ENCODE measurements around the gene CDK5RAP3.

Gene CDK5RAP3

GRCh38 chr17:47941246-47942095, 29.4 kb upstream of the CDK5RAP3 start, which contains the start of gene PNPO:
TSS of gene PNPO (plus strand) at chr17:47941571. CDS start at chr17:47941676, 105 bp downstream.
- Mint-ChIP-seq H3K4me1 (peaks cover 5% of the 10 kb centered on the region), H3K36me3 (ENCODE audit: low read depth) (no peaks in the 10 kb centered on the region), H3K9me3 (no peaks in the 10 kb centered on the region), H3K27ac (peak within 1 kb of the TSS in 2 of 3 experiments; percentile 19 to 40), H3K4me3 (peak within 1 kb of the TSS; percentile 56 to 78 (median 71)), H3K27me3 (ENCODE audit: low read depth) (no peaks in the 10 kb centered on the region)
- TF ChIP-seq, protein P1, sequence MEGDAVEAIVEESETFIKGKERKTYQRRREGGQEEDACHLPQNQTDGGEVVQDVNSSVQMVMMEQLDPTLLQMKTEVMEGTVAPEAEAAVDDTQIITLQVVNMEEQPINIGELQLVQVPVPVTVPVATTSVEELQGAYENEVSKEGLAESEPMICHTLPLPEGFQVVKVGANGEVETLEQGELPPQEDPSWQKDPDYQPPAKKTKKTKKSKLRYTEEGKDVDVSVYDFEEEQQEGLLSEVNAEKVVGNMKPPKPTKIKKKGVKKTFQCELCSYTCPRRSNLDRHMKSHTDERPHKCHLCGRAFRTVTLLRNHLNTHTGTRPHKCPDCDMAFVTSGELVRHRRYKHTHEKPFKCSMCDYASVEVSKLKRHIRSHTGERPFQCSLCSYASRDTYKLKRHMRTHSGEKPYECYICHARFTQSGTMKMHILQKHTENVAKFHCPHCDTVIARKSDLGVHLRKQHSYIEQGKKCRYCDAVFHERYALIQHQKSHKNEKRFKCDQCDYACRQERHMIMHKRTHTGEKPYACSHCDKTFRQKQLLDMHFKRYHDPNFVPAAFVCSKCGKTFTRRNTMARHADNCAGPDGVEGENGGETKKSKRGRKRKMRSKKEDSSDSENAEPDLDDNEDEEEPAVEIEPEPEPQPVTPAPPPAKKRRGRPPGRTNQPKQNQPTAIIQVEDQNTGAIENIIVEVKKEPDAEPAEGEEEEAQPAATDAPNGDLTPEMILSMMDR (IDR thresholded peaks at IDR 0.05; ENCODE audit: unreplicated experiment in 3 of 3), result no peak

- TF ChIP-seq, protein P1 (IDR thresholded peaks at IDR 0.05; ENCODE audit: unreplicated experiment in 3 of 3), result no peak
- Mint-ChIP-seq H3K27me3 (ENCODE audit: low read depth) (no peaks in the 10 kb centered on the region), H3K27ac (peak overlapping the region in 2 of 3 experiments; percentile 19 to 40), H3K36me3 (ENCODE audit: low read depth) (no peaks in the 10 kb centered on the region), H3K4me3 (peak overlapping the region; percentile 56 to 78 (median 71)), H3K9me3 (no peaks in the 10 kb centered on the region), H3K4me1 (peaks cover 5% of the 10 kb centered on the region)
Observed at GRCh38 chr17:47942096-47942510, 28.8 kb upstream of the CDK5RAP3 start.

DNA sequence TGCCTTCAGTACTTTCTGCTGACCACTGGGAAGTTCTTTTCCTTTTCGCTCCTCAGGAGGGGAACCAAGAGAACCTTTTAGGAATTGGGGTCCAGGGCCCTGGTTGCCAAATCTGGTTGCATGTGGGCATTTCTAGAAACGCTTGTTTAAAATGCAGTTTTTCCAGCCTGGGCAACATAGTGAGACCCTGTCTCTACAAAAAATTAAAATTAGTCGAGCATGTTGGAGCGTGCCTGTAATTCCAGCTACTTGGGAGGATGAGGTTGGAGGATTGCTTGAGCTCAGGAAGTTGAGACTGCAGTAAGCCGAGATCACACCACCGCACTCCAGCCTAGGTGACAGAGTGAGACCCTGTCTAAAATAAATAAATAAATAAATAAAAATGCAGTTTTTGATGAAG, 28.3 kb upstream of the CDK5RAP3 start:
- H3K4me3 Mint-ChIP-seq, result peak overlapping the region; percentile 56 to 78 (median 71)
- peaks cover 5% of the 10 kb centered on the region for H3K4me1 Mint-ChIP-seq
- TF ChIP-seq, protein P1 (IDR thresholded peaks at IDR 0.05; ENCODE audit: unreplicated experiment in 3 of 3), result no peak
- no peak overlapping the region for H3K27ac Mint-ChIP-seq
- no peaks in the 10 kb centered on the region for H3K9me3 Mint-ChIP-seq
- H3K36me3 Mint-ChIP-seq (ENCODE audit: low read depth), result no peaks in the 10 kb centered on the region
- no peaks in the 10 kb centered on the region for H3K27me3 Mint-ChIP-seq (ENCODE audit: low read depth)

DNA sequence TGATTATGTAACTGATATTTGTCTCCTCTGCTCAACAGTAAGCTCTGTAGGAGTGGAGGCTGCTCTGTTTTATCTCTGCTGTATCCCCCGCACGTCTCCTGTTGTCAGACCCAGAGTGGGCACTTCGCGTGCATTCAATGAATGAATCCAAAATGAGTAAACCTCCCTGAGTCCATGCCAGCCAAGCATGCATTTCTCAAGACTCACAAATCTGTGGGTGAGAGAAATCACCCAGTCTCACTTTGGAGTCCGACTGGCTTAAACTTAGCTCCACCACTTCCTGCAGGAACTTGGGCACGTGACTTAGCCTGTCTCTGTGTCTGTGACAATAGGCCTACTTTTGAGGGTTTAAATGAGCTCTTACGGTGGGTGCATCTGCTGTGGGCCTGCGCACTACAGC, 25.8 kb upstream of the CDK5RAP3 start:
- Mint-ChIP-seq H3K4me3 (peak overlapping the region in 1 of 3 experiments; percentile 4), H3K27ac (no peak overlapping the region), H3K36me3 (ENCODE audit: low read depth) (no peaks in the 10 kb centered on the region), H3K27me3 (ENCODE audit: low read depth) (no peaks in the 10 kb centered on the region), H3K4me1 (peaks cover 16% of the 10 kb centered on the region), H3K9me3 (no peaks in the 10 kb centered on the region)
- TF ChIP-seq, protein P1 (IDR thresholded peaks at IDR 0.05; ENCODE audit: unreplicated experiment in 3 of 3), result no peak

DNA sequence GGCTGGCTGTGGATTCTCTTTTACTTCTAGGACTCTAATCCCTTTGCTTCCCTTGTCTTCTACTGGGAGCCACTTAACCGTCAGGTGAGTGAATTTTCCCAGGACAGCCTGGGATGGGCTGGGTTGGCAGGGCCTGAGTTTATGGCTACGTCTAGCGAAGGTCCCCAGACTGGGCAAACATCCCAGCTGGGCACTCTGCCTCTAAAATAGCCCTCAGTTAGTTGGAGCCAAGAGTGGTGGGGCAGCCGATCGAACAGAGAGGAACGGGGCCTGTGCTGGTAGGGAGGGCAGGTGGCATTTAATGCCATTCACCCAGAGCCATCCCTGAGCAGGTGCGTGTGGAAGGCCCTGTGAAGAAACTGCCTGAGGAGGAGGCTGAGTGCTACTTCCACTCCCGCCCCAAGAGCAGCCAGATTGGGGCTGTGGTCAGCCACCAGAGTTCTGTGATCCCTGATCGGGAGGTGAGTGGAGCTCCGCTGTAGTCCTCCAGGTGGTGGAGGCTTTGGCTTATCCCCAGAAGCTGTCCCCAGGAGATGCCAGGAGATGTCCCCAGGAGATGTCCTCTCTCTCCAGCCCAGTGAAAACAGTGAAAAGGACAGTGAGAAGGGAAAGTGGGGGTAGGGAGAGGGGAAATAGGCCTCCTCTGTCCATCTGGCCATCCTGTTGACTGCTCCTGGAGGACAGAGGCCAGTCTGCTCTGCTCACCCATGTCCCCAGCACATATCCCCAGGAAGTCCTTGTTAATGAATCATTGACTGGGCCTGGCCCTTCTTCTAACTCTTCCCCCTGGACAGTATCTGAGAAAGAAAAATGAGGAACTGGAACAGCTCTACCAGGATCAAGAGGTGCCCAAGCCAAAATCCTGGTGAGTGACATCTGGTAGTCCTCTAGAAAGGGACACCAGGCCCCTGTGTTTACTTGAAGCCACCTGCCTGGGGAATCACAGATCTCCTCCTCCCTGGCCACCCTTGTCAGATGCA, 25.1 kb upstream of the CDK5RAP3 start:
- no peaks in the 10 kb centered on the region for H3K9me3 Mint-ChIP-seq
- no peak overlapping the region for H3K4me3 Mint-ChIP-seq
- H3K4me1 Mint-ChIP-seq, result peaks cover 16% of the 10 kb centered on the region
- H3K36me3 Mint-ChIP-seq (ENCODE audit: low read depth), result no peaks in the 10 kb centered on the region
- H3K27ac Mint-ChIP-seq, result peak overlapping the region in 1 of 3 experiments; percentile 17
- H3K27me3 Mint-ChIP-seq (ENCODE audit: low read depth), result no peaks in the 10 kb centered on the region
- TF ChIP-seq, protein P1 (IDR thresholded peaks at IDR 0.05; ENCODE audit: unreplicated experiment in 3 of 3), result no peak

All from nephron (organoid).